ENCODE results near the gene ARMH2.

DNA sequence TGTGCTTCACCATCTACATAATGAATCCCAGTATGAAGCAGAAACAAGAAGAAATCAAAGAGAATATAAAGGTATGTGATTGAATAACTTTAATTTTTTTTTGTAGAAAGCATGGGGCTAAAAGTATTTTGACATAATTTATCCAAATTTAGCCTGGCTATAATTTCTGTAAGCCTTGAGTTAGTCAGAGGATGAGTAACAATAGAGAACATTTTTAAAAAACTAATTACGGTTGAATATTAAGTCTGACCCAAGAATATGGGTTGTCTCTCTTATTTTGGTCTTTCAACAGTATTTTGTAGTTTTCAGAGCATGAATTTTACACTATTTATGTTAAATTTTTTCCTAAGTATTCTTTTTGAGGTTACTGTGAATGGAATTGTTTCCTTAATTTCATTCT lies 21.5 kb downstream of the ARMH2 start:
- TF ChIP-seq, protein P1, sequence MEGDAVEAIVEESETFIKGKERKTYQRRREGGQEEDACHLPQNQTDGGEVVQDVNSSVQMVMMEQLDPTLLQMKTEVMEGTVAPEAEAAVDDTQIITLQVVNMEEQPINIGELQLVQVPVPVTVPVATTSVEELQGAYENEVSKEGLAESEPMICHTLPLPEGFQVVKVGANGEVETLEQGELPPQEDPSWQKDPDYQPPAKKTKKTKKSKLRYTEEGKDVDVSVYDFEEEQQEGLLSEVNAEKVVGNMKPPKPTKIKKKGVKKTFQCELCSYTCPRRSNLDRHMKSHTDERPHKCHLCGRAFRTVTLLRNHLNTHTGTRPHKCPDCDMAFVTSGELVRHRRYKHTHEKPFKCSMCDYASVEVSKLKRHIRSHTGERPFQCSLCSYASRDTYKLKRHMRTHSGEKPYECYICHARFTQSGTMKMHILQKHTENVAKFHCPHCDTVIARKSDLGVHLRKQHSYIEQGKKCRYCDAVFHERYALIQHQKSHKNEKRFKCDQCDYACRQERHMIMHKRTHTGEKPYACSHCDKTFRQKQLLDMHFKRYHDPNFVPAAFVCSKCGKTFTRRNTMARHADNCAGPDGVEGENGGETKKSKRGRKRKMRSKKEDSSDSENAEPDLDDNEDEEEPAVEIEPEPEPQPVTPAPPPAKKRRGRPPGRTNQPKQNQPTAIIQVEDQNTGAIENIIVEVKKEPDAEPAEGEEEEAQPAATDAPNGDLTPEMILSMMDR (IDR thresholded peaks at IDR 0.05) = no peak
- no peak for TF ChIP-seq POLR2A (IDR thresholded peaks at IDR 0.05)
- no peak for TF ChIP-seq EP300 (IDR thresholded peaks at IDR 0.05)
- TF ChIP-seq POLR2AphosphoS5 (IDR thresholded peaks at IDR 0.05) = no peak
